K562 (cell line): Measurements from ENCODE around the gene PEX11A.

ENCODE experiments used
- ARNT ChIP-seq, 2 experiments: fragments of 450-650 bp; IDR thresholded peaks; 2 replicates each; pipeline ENCODE4 v1.6.1; 2016; ENCODE audit warnings: mild to moderate bottlenecking in 1 of 2
- ETV6 ChIP-seq, 3 experiments: fragments of 150-350 bp in 1 of 3; sonication (generic) in 1 of 3; formaldehyde crosslinking in 1 of 3; IDR thresholded peaks; 2 replicates each; pipeline versions ENCODE4 v1.6.1 to v1.8.0; 2014 to 2022; ENCODE audit warnings: borderline replicate concordance in 2 of 3, low read depth in 2 of 3, antibody characterized with exemption in 1 of 3, low read length in 1 of 3, mild to moderate bottlenecking in 1 of 3, missing genetic modification reagents in 1 of 3
- MEF2A ChIP-seq: IDR thresholded peaks from 2 replicates; pipeline ENCODE4 v1.6.1; 2011; ENCODE audit warnings: low read depth, mild to moderate bottlenecking, low read length, moderate library complexity; ENCODE audit not compliant: control insufficient read depth
- NFIC ChIP-seq: fragments of 450-650 bp; IDR thresholded peaks from 2 replicates; pipeline ENCODE4 v1.6.1; 2017; ENCODE audit warnings: mild to moderate bottlenecking, inconsistent platforms
- OTX1 ChIP-seq: fragments of 450-650 bp; formaldehyde crosslinking; IDR thresholded peaks from 2 replicates; pipeline ENCODE4 v1.4.0; 2022; ENCODE audit warnings: mild to moderate bottlenecking
- PHF8 ChIP-seq: fragments of 200-600 bp; sonication (generic); IDR thresholded peaks from 2 replicates; pipeline ENCODE4 v1.6.1; 2012; ENCODE audit warnings: mixed run types, mild to moderate bottlenecking, inconsistent platforms, low read length, moderate library complexity, borderline replicate concordance
- POLR2AphosphoS5 ChIP-seq: IDR thresholded peaks from 2 replicates; pipeline ENCODE4 v1.6.1; 2011; ENCODE audit warnings: mild to moderate bottlenecking, low read depth, low read length, moderate library complexity; ENCODE audit not compliant: control insufficient read depth, insufficient read depth
- TARDBP ChIP-seq: fragments of 450-650 bp; IDR thresholded peaks from 2 replicates; pipeline ENCODE4 v1.6.1; 2016
- USF1 ChIP-seq: sonication (generic); formaldehyde crosslinking; IDR thresholded peaks from 2 replicates; pipeline ENCODE4 v1.9.0; 2022; ENCODE audit warnings: mild to moderate bottlenecking, missing genetic modification reagents
- ZEB2 ChIP-seq: fragments of 450-650 bp; IDR thresholded peaks from 2 replicates; pipeline ENCODE4 v1.6.1; 2016
- TF ChIP-seq, protein P1 (sequence below): fragments of 150-350 bp; conservative IDR thresholded peaks from 2 replicates; pipeline ENCODE4 v1.6.1; 2014; ENCODE audit warnings: low read length
- TF ChIP-seq, protein P2 (sequence below), 3 experiments: IDR thresholded peaks in 2 of 3; conservative IDR thresholded peaks in 1 of 3; 2 replicates each; pipeline ENCODE4 v1.5.1; 2011 to 2012; ENCODE audit warnings: low read length in 3 of 3, mild to moderate bottlenecking in 3 of 3, control low read depth in 2 of 3, improper control_type of control experiment in 1 of 3, inconsistent platforms in 1 of 3, low read depth in 1 of 3, mixed read lengths in 1 of 3, moderate library complexity in 1 of 3; ENCODE audit not compliant: insufficient read depth in 2 of 3

DNA sequence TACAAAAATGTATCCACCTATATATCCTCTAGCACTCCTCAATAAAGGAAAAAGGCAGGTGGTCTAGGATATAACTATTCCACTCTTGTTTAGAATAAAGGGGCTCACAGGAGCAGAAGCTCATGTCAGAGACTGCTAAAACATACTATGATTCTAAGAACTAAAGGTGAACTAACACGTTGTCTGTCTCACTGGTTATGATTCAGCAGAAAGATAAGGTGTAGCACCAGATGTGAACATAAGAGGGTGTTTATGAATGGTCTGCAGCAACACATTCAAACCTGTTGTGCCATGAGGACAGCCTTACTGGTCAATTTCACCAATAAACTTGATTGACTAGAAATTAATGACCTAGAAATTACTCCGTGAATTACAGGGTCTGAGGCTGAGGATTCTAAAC, 4.6 kb downstream of the PEX11A start:
- TF ChIP-seq, protein P1, sequence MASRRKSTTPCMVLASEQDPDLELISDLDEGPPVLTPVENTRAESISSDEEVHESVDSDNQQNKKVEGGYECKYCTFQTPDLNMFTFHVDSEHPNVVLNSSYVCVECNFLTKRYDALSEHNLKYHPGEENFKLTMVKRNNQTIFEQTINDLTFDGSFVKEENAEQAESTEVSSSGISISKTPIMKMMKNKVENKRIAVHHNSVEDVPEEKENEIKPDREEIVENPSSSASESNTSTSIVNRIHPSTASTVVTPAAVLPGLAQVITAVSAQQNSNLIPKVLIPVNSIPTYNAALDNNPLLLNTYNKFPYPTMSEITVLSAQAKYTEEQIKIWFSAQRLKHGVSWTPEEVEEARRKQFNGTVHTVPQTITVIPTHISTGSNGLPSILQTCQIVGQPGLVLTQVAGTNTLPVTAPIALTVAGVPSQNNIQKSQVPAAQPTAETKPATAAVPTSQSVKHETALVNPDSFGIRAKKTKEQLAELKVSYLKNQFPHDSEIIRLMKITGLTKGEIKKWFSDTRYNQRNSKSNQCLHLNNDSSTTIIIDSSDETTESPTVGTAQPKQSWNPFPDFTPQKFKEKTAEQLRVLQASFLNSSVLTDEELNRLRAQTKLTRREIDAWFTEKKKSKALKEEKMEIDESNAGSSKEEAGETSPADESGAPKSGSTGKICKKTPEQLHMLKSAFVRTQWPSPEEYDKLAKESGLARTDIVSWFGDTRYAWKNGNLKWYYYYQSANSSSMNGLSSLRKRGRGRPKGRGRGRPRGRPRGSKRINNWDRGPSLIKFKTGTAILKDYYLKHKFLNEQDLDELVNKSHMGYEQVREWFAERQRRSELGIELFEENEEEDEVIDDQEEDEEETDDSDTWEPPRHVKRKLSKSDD = no peak
- TF ChIP-seq OTX1 (CRISPR knock-in tag) = no peak
- TF ChIP-seq POLR2AphosphoS5 = no peak
- TF ChIP-seq ETV6 (IDR thresholded peaks at IDR 0.05; ENCODE audit: borderline replicate concordance in 1 of 2, low read depth in 2 of 2, low read length in 1 of 2) = no peak
- TF ChIP-seq ETV6 (CRISPR knock-in tag; IDR thresholded peaks at IDR 0.05; ENCODE audit: borderline replicate concordance) = no peak
- no peak for TF ChIP-seq PHF8
- no peak for TF ChIP-seq ZEB2
- no peak for TF ChIP-seq USF1 (CRISPR knock-in tag)
- no peak for TF ChIP-seq NFIC
- TF ChIP-seq ARNT (IDR thresholded peaks at IDR 0.05) = no peak
- no peak for TF ChIP-seq MEF2A
- no peak for TF ChIP-seq TARDBP
- TF ChIP-seq, protein P2, sequence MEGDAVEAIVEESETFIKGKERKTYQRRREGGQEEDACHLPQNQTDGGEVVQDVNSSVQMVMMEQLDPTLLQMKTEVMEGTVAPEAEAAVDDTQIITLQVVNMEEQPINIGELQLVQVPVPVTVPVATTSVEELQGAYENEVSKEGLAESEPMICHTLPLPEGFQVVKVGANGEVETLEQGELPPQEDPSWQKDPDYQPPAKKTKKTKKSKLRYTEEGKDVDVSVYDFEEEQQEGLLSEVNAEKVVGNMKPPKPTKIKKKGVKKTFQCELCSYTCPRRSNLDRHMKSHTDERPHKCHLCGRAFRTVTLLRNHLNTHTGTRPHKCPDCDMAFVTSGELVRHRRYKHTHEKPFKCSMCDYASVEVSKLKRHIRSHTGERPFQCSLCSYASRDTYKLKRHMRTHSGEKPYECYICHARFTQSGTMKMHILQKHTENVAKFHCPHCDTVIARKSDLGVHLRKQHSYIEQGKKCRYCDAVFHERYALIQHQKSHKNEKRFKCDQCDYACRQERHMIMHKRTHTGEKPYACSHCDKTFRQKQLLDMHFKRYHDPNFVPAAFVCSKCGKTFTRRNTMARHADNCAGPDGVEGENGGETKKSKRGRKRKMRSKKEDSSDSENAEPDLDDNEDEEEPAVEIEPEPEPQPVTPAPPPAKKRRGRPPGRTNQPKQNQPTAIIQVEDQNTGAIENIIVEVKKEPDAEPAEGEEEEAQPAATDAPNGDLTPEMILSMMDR (IDR thresholded peaks at IDR 0.05 in 2 of 3, conservative IDR thresholded peaks at IDR 0.05 in 1 of 3; ENCODE audit: insufficient read depth in 2 of 3, low read depth in 1 of 3, low read length in 3 of 3) = peak in 1 of 3 experiments; percentile 11; a peak in 1 of 6 replicates
